ENCODE results near the gene SART3. TPM values are rescaled to one million over a fixed set of nuclear protein-coding genes. Genes with fewer than 3 reads are reported as not detected.

Gene SART3
- total RNA-seq, 2 experiments from 2014 or later: 69.3 to 87.1 TPM

GRCh38 chr12:108515916-108516315, 45.1 kb downstream of the SART3 start:
- ATAC-seq: no peak
- POLR2A ChIA-PET: interaction anchor here (0.6 to 0.8 kb wide), 2 partner anchors 42 to 44 kb away, joined by 3 read pairs; no protein-coding TSS in a partner anchor
- Mint-ChIP-seq H3K9me3 (ENCODE audit: low read depth) (no peaks in the 10 kb centered on the region), H3K27me3 (no peaks in the 10 kb centered on the region), H3K4me1 (peaks cover 26% of the 10 kb centered on the region), H3K4me3 (peak overlapping the region; percentile 82), H3K27ac (peak overlapping the region; percentile 83), H3K36me3 (ENCODE audit: low read depth) (peaks cover 17% of the 10 kb centered on the region)
- CTCF ChIA-PET: interaction anchor here (0.7 to 1.0 kb wide), 3 partner anchors 22 to 895 kb away, joined by 3 to 4 read pairs (median 3); no protein-coding TSS in a partner anchor
- no peak for DNase-seq
- intact Hi-C loops (cut with DNase I, micrococcal nuclease): loop anchor here (1.0 to 10.0 kb wide), 14 partner anchors 45 to 1197 kb away; partner anchors contain the start of genes PWP1 (in 2 of the 2), SART3 (in 2 of the 2), SELPLG (in 2 of the 2) and ALKBH2 (in 1 of the 2)

- intact Hi-C loops (cut with DNase I, micrococcal nuclease): loop anchor here (1.0 to 10.0 kb wide), 17 partner anchors 46 to 1197 kb away; partner anchors contain the start of genes PWP1 (in 2 of the 2), SART3 (in 2 of the 2), SELPLG (in 2 of the 2) and ALKBH2 (in 1 of the 2)
- DNase-seq (peak; percentile 100), ATAC-seq (peak; percentile 93)
- POLR2A ChIA-PET: interaction anchor here (0.5 kb wide), 1 partner anchor 60 kb away, joined by 3 read pairs; no protein-coding TSS in a partner anchor
- peak within 1 kb of the TSS; percentile 83 for H3K27ac Mint-ChIP-seq
- CTCF ChIA-PET: interaction anchor here (0.5 to 1.4 kb wide), 6 partner anchors 22 to 187 kb away, joined by 3 to 4 read pairs (median 3); no protein-coding TSS in a partner anchor
- no peaks in the 10 kb centered on the region for H3K9me3 Mint-ChIP-seq (ENCODE audit: low read depth)
- peaks cover 10% of the 10 kb centered on the region for H3K36me3 Mint-ChIP-seq (ENCODE audit: low read depth)
- H3K4me3 Mint-ChIP-seq: peak within 1 kb of the TSS; percentile 82
- no peaks in the 10 kb centered on the region for H3K27me3 Mint-ChIP-seq
- H3K4me1 Mint-ChIP-seq: peaks cover 26% of the 10 kb centered on the region
These were observed 45.8 kb downstream of the SART3 start, which contains the start of gene FICD for GRCh38 chr12:108514973-108515814. Gene FICD, plus strand, starts transcription at chr12:108515277. Its CDS starts 1,696 bp downstream, at chr12:108516973.

GRCh38 chr12:108514468-108514972, 46.5 kb downstream of the SART3 start:
- Mint-ChIP-seq H3K27ac (peak overlapping the region; percentile 83), H3K4me3 (peak overlapping the region; percentile 82), H3K4me1 (peaks cover 26% of the 10 kb centered on the region), H3K27me3 (no peaks in the 10 kb centered on the region), H3K36me3 (ENCODE audit: low read depth) (peaks cover 4% of the 10 kb centered on the region), H3K9me3 (ENCODE audit: low read depth) (no peaks in the 10 kb centered on the region)
- ATAC-seq: peak; percentile 16
- no peak for DNase-seq
- ChIA-PET CTCF (interaction anchor here (0.5 to 1.4 kb wide), 3 partner anchors 92 to 187 kb away, joined by 3 to 4 read pairs (median 3); no protein-coding TSS in a partner anchor), POLR2A (no interaction called here)
- intact Hi-C loops (cut with DNase I, micrococcal nuclease): loop anchor here (2.0 to 10.0 kb wide), 8 partner anchors 46 to 1198 kb away; partner anchors contain the start of genes FAM222A (in 1 of the 2), MMAB (in 1 of the 2), MVK (in 1 of the 2) and PRDM4 (in 1 of the 2)

- Mint-ChIP-seq H3K4me3 (no peak overlapping the region), H3K27ac (no peak overlapping the region), H3K4me1 (peaks cover 30% of the 10 kb centered on the region), H3K9me3 (ENCODE audit: low read depth) (no peaks in the 10 kb centered on the region), H3K36me3 (ENCODE audit: low read depth) (no peaks in the 10 kb centered on the region), H3K27me3 (no peaks in the 10 kb centered on the region)
- DNase-seq (peak; percentile 88), ATAC-seq (no peak)
- POLR2A ChIA-PET: no interaction called here
- intact Hi-C loops (cut with DNase I, micrococcal nuclease): loop anchor here (1.0 to 10.0 kb wide), 9 partner anchors 55 to 1200 kb away; partner anchors contain the start of genes FAM222A (in 1 of the 2), MMAB (in 1 of the 2) and MVK (in 1 of the 2)
- CTCF ChIA-PET: interaction anchor here (0.6 to 2.5 kb wide), 24 partner anchors 9 to 1211 kb away, joined by 3 to 17 read pairs (median 4); no protein-coding TSS in a partner anchor
These were observed 49.1 kb downstream of the SART3 start for GRCh38 chr12:108511633-108512540.

- peaks cover 22% of the 10 kb centered on the region for H3K4me1 Mint-ChIP-seq
- H3K27me3 Mint-ChIP-seq: no peaks in the 10 kb centered on the region
- ATAC-seq (no peak), DNase-seq (no peak)
- no peak overlapping the region for H3K27ac Mint-ChIP-seq
- no peak overlapping the region for H3K4me3 Mint-ChIP-seq
- ChIA-PET POLR2A (no interaction called here), CTCF (interaction anchor here (0.6 to 2.5 kb wide), 2 partner anchors 13 to 520 kb away, joined by 3 to 16 read pairs; no protein-coding TSS in a partner anchor)
- no peaks in the 10 kb centered on the region for H3K36me3 Mint-ChIP-seq (ENCODE audit: low read depth)
- no peaks in the 10 kb centered on the region for H3K9me3 Mint-ChIP-seq (ENCODE audit: low read depth)
- intact Hi-C loops (cut with DNase I, micrococcal nuclease): loop anchor here (1.0 to 10.0 kb wide), 5 partner anchors 54 to 1201 kb away; partner anchors contain the start of genes FAM222A (in 1 of the 2), MMAB (in 1 of the 2) and MVK (in 1 of the 2)
These were observed 50.1 kb downstream of the SART3 start for GRCh38 chr12:108510836-108511235.

- ATAC-seq: no peak
- peaks cover 20% of the 10 kb centered on the region for H3K4me1 Mint-ChIP-seq
- no peaks in the 10 kb centered on the region for H3K27me3 Mint-ChIP-seq
- POLR2A ChIA-PET: no interaction called here
- no peaks in the 10 kb centered on the region for H3K36me3 Mint-ChIP-seq (ENCODE audit: low read depth)
- CTCF ChIA-PET: interaction anchor here (1.5 to 2.9 kb wide), 3 partner anchors 13 to 520 kb away, joined by 4 to 6 read pairs (median 4); no protein-coding TSS in a partner anchor
- no peak overlapping the region for H3K27ac Mint-ChIP-seq
- no peak overlapping the region for H3K4me3 Mint-ChIP-seq
- no peak for DNase-seq
- intact Hi-C loops (cut with DNase I, micrococcal nuclease): loop anchor here (5.0 to 10.0 kb wide), 4 partner anchors 53 to 1202 kb away; partner anchors contain the start of genes FAM222A (in 1 of the 2), MMAB (in 1 of the 2) and MVK (in 1 of the 2)
- H3K9me3 Mint-ChIP-seq (ENCODE audit: low read depth): no peaks in the 10 kb centered on the region
These were observed 51.2 kb downstream of the SART3 start for GRCh38 chr12:108509806-108510205.

GRCh38 chr12:108507971-108508642, 52.9 kb downstream of the SART3 start:
- Mint-ChIP-seq H3K27me3 (peaks cover 3% of the 10 kb centered on the region), H3K4me1 (peaks cover 18% of the 10 kb centered on the region), H3K27ac (no peak overlapping the region), H3K9me3 (ENCODE audit: low read depth) (peaks cover 8% of the 10 kb centered on the region), H3K4me3 (no peak overlapping the region), H3K36me3 (ENCODE audit: low read depth) (no peaks in the 10 kb centered on the region)
- ChIA-PET POLR2A (interaction anchor here (0.6 kb wide), 1 partner anchor 65 kb away, joined by 3 read pairs; no protein-coding TSS in a partner anchor), CTCF (interaction anchor here (1.0 to 2.9 kb wide), 7 partner anchors 11 to 521 kb away, joined by 3 to 6 read pairs (median 3); no protein-coding TSS in a partner anchor)
- ATAC-seq (peak; percentile 95), DNase-seq (peak; percentile 64)
- intact Hi-C loops (cut with DNase I, micrococcal nuclease): no loop called here

GRCh38 chr12:108505129-108505528, 55.8 kb downstream of the SART3 start:
- DNase-seq (no peak), ATAC-seq (no peak)
- ChIA-PET CTCF (no interaction called here), POLR2A (no interaction called here)
- intact Hi-C loops (cut with DNase I, micrococcal nuclease): no loop called here
- Mint-ChIP-seq H3K4me1 (peaks cover 7% of the 10 kb centered on the region), H3K4me3 (no peak overlapping the region), H3K27ac (no peak overlapping the region), H3K36me3 (ENCODE audit: low read depth) (no peaks in the 10 kb centered on the region), H3K27me3 (peaks cover 9% of the 10 kb centered on the region), H3K9me3 (ENCODE audit: low read depth) (peaks cover 16% of the 10 kb centered on the region)

GRCh38 chr12:108502922-108503321, 58.1 kb downstream of the SART3 start:
- DNase-seq (no peak), ATAC-seq (no peak)
- Mint-ChIP-seq H3K9me3 (ENCODE audit: low read depth) (peaks cover 16% of the 10 kb centered on the region), H3K4me3 (no peak overlapping the region), H3K4me1 (no peaks in the 10 kb centered on the region), H3K27me3 (peaks cover 17% of the 10 kb centered on the region), H3K27ac (no peak overlapping the region), H3K36me3 (ENCODE audit: low read depth) (no peaks in the 10 kb centered on the region)
- CTCF ChIA-PET: interaction anchor here (0.7 to 1.2 kb wide), 2 partner anchors 9 to 27 kb away, joined by 3 to 5 read pairs; no protein-coding TSS in a partner anchor
- intact Hi-C loops (cut with DNase I, micrococcal nuclease): no loop called here
- POLR2A ChIA-PET: no interaction called here

GRCh38 chr12:108498136-108498535, 62.8 kb downstream of the SART3 start:
- H3K4me1 Mint-ChIP-seq: no peaks in the 10 kb centered on the region
- ATAC-seq: no peak
- peaks cover 8% of the 10 kb centered on the region for H3K9me3 Mint-ChIP-seq (ENCODE audit: low read depth)
- H3K27ac Mint-ChIP-seq: no peak overlapping the region
- CTCF ChIA-PET: no interaction called here
- DNase-seq: no peak
- H3K4me3 Mint-ChIP-seq: no peak overlapping the region
- POLR2A ChIA-PET: no interaction called here
- H3K27me3 Mint-ChIP-seq: peaks cover 34% of the 10 kb centered on the region
- H3K36me3 Mint-ChIP-seq (ENCODE audit: low read depth): peaks cover 2% of the 10 kb centered on the region
- intact Hi-C loops (cut with DNase I, micrococcal nuclease): no loop called here

Data from activated CD4-positive, alpha-beta T cell treated with anti-CD3 and anti-CD28 coated beads for 36 hours (primary cell).